Adipocyte (in vitro differentiated cells): ENCODE results near the gene GGA2.
"Not testable (repeated sequence)": the region's sequence is repeated elsewhere in the genome, so short reads cannot be mapped to it uniquely, and the experiment has no call there.

Source experiments
- DNase-seq: peaks from one replicate; pipeline ENCODE4 v3.0.0-alpha.2; 2015; ENCODE audit warnings: low read depth
- H3K27me3 ChIP-seq: replicated peaks from 2 replicates; pipeline ENCODE4 v1.7.0; 2013; ENCODE audit warnings: mild to moderate bottlenecking, low read length, moderate library complexity; ENCODE audit not compliant: control insufficient read depth, insufficient read depth
- H3K36me3 ChIP-seq: 2 replicates; pipeline ENCODE4 v1.7.0; 2013; ENCODE audit warnings: low read length, mild to moderate bottlenecking, moderate library complexity; ENCODE audit not compliant: control insufficient read depth, insufficient read depth, severe bottlenecking
- H3K4me1 ChIP-seq: 2 replicates; pipeline ENCODE4 v1.7.0; 2013; ENCODE audit warnings: mild to moderate bottlenecking, low read length, moderate library complexity; ENCODE audit not compliant: control insufficient read depth, insufficient read depth
- H3K4me3 ChIP-seq: 2 replicates; pipeline ENCODE4 v1.7.0; 2013; ENCODE audit warnings: mild to moderate bottlenecking, low read length, moderate library complexity
- H3K9ac ChIP-seq: 2 replicates; pipeline ENCODE4 v1.7.0; 2013; ENCODE audit warnings: mild to moderate bottlenecking, low read length, moderate library complexity
- H3K9me3 ChIP-seq: 2 replicates; pipeline ENCODE4 v1.7.0; 2013; ENCODE audit warnings: mild to moderate bottlenecking, low read length, moderate library complexity; ENCODE audit not compliant: control insufficient read depth

The GGA2 gene

DNA sequence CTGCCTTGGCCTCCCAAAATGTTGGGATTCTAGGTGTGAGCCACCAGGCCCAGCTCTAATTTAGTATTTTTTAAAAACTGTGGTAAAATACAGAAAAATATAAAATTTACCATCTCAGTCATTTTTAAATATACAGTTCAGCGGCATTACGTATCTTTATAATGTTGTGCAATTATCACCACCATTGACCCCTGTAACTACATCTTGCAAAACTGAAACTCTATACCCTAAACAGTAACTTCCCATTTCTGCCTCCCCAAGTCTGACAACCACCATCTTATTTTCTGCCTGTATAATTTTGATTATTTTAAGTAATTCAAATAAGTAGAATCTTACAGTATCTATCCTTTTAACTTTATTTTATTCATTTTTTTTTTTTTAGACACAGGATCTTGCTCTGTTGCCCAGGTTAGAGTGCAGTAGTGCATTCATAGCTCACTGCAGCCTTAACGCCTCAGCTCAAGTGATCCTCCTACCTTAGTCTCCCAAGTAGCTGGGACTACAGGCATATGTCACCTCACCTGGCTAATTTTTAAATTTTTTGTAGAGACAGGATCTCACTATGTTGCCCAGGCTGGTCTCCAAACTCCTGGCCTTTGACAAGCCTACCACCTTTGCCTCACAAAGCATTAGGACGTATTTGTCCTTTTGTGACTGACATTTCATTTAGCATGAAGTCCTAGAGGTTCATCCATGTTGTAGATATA is 10.9 kb upstream of the GGA2 start:
- H3K36me3 ChIP-seq, result peaks cover 46% of the 10 kb centered on the region

DNA sequence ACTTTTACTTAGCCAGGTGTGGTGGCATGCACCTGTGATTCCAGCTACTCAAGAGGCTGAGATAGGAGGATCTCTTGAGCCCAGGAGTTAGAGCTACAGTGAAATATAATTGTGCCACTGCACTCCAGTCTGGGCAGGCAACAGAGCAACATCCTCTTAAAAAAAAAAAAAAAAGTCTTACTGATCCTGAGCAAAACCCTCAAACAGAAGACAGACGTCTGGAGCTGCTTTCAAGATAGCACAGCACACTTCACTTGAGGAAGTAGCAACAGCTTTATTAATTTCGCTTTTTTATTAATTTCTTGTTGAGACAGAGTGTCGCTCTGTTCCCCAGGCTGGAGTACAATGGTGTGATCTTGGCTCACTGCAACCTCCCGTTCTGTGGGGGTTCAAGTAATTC is 10.2 kb upstream of the GGA2 start:
- H3K4me3 ChIP-seq, result no peak overlapping the region

More for the DNA sequence above, 10.9 kb upstream of the GGA2 start:
- DNase-seq, result no peak
- Histone ChIP-seq H3K4me3 (no peak overlapping the region), H3K9me3 (no peaks in the 10 kb centered on the region), H3K9ac (no peak overlapping the region), H3K27me3 (no peaks in the 10 kb centered on the region), H3K4me1 (no peaks in the 10 kb centered on the region)

DNA sequence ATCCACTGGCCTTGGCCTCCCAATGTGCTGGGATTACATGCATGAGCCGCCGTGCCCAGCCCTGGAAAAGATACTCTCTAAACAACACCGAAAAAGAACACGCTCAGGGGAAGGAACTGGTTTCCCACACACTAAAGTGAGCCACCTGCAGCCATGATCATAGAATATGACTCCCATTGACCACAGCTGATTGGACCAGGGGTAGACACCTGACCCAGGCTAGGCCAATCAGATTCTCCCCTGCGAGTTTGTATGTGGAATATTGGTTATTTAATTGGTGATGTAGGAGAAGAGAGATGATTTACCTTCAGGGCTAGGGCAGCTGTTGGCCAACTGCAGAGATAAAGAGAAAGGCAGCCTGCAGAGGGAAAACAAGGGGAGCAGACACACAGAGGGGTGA is 9.0 kb upstream of the GGA2 start:
- peaks cover 40% of the 10 kb centered on the region for H3K36me3 ChIP-seq
- no peak overlapping the region for H3K9ac ChIP-seq
- no peaks in the 10 kb centered on the region for H3K27me3 ChIP-seq
- no peak overlapping the region for H3K4me3 ChIP-seq
- H3K9me3 ChIP-seq, result no peaks in the 10 kb centered on the region
- no peak for DNase-seq
- H3K4me1 ChIP-seq, result no peaks in the 10 kb centered on the region

More for the DNA sequence above, 10.2 kb upstream of the GGA2 start:
- Histone ChIP-seq H3K4me1 (no peaks in the 10 kb centered on the region), H3K9me3 (no peaks in the 10 kb centered on the region), H3K36me3 (peaks cover 46% of the 10 kb centered on the region), H3K27me3 (no peaks in the 10 kb centered on the region), H3K9ac (no peak overlapping the region)
- no peak for DNase-seq

DNA sequence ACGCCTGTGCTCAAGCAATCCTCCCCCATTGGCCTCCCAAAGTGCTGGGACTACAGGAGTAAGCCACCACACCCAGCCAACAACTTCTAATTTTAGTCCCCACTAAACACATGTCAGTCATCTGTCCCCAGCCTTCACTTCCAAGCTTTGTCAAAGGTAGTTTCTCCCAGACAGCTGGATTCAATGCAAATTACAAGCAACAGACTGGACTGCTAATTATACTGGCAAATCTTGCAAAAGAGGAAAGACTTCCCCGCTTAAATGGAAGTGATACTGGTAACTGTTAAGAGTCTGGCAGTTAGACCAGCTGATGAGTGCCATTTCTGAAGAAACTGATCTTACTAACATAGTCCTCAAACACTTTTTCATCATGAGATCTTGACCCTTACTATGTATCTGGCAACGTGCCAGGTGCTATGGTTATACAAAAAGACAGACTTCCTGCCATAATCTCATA is 8.2 kb upstream of the GGA2 start:
- Histone ChIP-seq H3K4me3 (no peak overlapping the region), H3K27me3 (no peaks in the 10 kb centered on the region), H3K4me1 (no peaks in the 10 kb centered on the region), H3K9ac (no peak overlapping the region), H3K36me3 (peaks cover 31% of the 10 kb centered on the region), H3K9me3 (no peaks in the 10 kb centered on the region)
- DNase-seq, result peak; percentile 16

DNA sequence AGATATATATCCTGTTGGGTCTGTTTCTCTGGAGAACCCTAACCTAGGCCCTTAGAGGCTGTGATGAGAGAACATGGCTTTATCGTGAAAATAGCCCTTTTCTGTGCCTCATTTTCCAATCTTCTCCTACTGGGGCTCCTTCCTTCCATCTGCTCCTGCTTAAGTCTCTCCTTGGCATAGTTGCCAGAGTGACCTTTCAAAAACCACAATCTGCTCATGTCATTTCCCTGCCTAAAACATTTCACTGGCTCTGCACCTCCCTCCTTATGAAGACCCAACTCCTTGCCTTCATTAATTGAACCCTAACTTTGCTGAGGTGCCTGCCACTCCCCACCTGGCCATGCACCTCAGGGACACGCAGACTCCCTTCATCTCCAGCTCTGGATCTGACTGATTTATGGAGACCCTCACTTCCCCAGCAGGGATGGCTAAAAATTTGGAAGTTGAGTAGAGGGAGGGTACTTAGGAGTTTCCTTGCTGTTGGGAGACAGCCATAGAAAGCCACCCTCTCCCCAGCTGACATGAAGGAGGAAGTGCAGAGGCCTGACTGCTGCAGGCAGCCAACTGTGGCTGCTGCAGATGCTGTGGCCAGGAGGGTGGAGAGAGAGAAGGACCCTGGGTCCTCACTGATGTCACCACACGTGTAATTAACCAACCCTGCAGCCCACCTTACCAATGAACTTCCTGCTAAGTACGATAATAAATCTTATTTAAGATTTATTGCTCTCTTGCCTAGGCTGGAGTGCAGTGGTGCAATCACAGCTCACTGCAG is 6.3 kb upstream of the GGA2 start:
- Histone ChIP-seq H3K9me3 (no peaks in the 10 kb centered on the region), H3K27me3 (no peaks in the 10 kb centered on the region), H3K4me3 (no peak overlapping the region), H3K9ac (no peak overlapping the region), H3K4me1 (no peaks in the 10 kb centered on the region), H3K36me3 (peaks cover 12% of the 10 kb centered on the region)
- no peak for DNase-seq

DNA sequence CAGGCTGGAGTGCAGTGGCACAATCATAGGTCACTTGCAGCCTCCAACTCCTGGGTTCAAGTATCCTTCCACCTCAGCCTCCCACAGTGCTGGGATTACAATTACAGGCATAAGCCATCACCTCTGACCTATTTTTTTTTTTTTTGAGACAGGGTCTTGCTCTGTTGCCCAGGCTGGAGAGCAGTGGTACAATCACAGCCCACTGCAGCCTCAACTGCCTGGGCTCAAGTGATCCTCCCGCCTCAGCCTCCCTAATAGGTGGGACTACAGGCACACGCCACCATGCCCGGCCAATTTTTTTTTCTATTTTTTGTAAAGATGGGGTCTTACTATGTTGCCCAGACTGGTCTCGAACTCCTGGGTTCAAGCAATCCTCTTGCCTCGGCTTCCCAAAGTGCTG is 5.6 kb upstream of the GGA2 start:
- Histone ChIP-seq H3K9ac (no peak overlapping the region), H3K27me3 (no peaks in the 10 kb centered on the region), H3K4me1 (no peaks in the 10 kb centered on the region), H3K36me3 (peaks cover 12% of the 10 kb centered on the region), H3K9me3 (no peaks in the 10 kb centered on the region), H3K4me3 (no peak overlapping the region)
- DNase-seq, result no peak

DNA sequence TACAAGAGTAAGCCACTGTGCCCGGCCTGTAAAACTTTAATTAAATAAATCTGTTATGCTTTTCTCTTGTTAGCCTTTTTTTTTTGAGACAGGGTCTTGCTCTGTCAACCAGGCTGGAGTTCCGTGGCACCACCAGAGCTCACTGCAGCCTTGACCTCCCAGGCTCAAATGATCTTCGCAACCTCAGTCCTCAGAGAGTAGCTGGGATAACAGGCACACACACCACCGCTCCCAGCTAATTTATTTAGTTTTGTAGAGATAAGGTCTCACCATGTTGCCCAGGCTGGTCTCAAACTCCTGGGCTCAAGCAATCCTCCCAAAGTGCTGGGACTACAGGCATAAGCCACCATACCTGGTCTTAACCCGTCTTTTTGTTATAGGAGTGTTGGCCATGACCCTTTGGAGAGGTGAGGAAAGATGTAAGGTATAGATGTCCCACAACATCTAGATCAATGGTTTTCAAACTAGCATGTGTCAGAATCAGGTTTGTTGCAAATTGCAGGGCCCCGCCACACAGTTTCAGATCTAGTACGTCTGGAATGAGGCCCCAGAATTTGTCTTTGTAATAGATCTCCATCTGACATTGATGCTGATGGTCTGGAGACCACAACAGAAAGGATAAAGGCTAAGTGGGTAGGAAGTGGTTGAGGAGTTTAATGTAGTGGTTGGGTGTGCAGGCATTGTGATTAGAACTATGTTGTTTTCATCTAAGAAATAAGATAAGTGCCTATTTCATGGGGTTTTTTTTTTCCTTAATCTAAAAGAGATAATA is 4.3 kb upstream of the GGA2 start:
- Histone ChIP-seq H3K9ac (no peak overlapping the region), H3K4me3 (no peak overlapping the region), H3K9me3 (no peaks in the 10 kb centered on the region), H3K36me3 (peaks cover 7% of the 10 kb centered on the region), H3K4me1 (peaks cover 2% of the 10 kb centered on the region), H3K27me3 (no peaks in the 10 kb centered on the region)
- no peak for DNase-seq

DNA sequence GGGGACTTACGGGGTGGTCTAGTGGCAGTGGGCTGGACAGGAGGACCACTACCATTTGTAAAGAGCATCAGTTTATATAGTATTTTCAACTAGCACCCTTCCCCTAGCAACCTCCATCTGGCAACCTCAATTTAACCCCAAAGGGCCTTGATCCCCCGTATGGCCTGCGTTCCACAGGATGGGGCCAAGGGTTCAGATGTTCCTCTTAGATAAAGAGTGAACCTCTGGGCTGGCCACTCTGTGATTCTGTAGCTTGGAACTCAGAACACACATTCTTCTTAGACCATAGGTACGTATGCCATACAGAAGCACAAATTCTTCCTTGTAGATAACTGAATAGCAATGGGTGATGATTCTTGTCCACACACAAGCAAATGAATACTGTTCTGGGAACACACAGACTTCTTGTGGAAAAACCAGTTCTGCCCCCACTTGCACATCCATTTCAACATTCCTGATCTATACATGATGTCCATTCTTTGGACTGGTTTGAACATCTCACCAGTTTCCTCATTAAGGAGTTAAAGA is 1.9 kb upstream of the GGA2 start:
- Histone ChIP-seq H3K4me1 (peaks cover 10% of the 10 kb centered on the region), H3K4me3 (no peak overlapping the region), H3K36me3 (peaks cover 3% of the 10 kb centered on the region), H3K27me3 (no peaks in the 10 kb centered on the region), H3K9me3 (no peaks in the 10 kb centered on the region), H3K9ac (no peak overlapping the region)
- no peak for DNase-seq

DNA sequence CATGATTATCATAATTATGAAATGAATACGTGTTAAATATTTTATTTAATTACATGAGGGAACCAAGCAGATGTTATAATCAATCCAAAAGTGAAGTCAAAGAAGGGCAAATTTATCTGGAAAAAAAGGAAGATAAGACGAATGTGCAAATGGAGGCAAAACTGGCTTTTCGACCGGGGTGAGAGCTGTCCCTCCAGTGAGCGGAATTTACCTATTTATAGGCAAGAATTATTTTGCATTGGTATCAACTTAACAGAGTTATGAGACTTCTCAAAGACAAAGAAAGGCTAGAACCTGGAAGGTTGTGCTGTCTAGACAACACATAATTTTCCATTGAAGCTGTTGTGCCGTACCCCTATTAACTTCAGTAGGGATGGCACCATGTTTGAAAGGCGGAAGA is 1.4 kb upstream of the GGA2 start:
- Histone ChIP-seq H3K4me1 (peaks cover 10% of the 10 kb centered on the region), H3K9ac (no peak overlapping the region), H3K27me3 (no peaks in the 10 kb centered on the region), H3K4me3 (no peak overlapping the region), H3K36me3 (peaks cover 3% of the 10 kb centered on the region), H3K9me3 (no peaks in the 10 kb centered on the region)
- no peak for DNase-seq

DNA sequence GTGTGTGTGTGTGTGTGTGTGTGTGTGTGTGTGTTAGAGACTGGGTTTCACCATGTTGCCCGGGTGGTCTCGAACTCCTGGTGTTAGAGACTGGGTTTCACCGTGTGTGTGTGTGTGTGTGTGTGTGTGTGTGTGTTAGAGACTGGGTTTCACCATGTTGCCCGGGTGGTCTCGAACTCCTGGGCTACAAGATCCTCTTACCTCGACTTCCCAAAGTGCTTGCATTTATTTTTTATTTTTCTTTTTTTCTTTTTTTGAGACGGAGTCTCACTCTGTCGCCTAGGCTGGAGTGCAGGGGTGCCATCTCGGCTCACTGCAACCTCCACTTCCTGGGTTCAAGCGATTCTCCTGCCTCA is 599 bp upstream of the GGA2 start:
- H3K4me1 ChIP-seq, result peaks cover 15% of the 10 kb centered on the region
- H3K9ac ChIP-seq, result peak overlapping the region; percentile 74
- not testable (repeated sequence) for DNase-seq, H3K36me3 ChIP-seq, H3K9me3 ChIP-seq, H3K27me3 ChIP-seq
- peak overlapping the region; percentile 82 for H3K4me3 ChIP-seq

DNA sequence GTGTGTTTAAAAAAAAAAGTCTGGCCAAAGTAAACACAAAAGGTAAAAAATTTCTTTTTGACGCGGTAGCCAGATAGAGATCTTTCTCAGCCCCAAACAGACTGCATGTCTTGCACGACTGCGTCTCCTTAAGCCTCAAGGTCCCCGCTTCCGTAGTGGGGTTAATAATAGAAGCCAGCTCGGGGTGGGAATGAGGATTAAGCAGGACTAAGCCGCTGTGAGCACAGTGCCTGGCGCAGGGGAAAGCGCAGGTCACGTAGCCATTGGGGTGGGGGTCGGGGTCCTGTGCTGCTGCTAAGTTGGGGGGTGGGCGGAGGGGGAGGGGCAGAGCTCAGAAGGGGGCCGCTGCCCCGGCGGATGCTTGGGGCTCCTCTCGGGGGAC is 521 bp downstream of the GGA2 start:
- H3K9ac ChIP-seq, result peak overlapping the region; percentile 74
- H3K9me3 ChIP-seq, result no peaks in the 10 kb centered on the region
- H3K27me3 ChIP-seq, result no peaks in the 10 kb centered on the region
- DNase-seq, result peak; percentile 66
- peaks cover 3% of the 10 kb centered on the region for H3K36me3 ChIP-seq
- peak overlapping the region; percentile 82 for H3K4me3 ChIP-seq
- peaks cover 21% of the 10 kb centered on the region for H3K4me1 ChIP-seq
